Measurements from ENCODE around the gene CYTH4. TPM values are rescaled to one million over a fixed set of nuclear protein-coding genes. Genes with fewer than 3 reads are reported as not detected.

The CYTH4 gene
- total and polyA plus RNA-seq, 2 of the 8 experiments (the other 6 are each of a cell fraction or from before 2014, with no cell fraction given), result 0.09 TPM; not detected in 1

GRCh38 chr22:37337204-37337943 lies 55.1 kb downstream of the CYTH4 start:
- no peak overlapping the region for H3K4ac ChIP-seq (replicated peaks; ENCODE audit: insufficient read length, low read depth, low read length)
- H4K91ac ChIP-seq (replicated peaks; ENCODE audit: insufficient read length, low read length), result no peak overlapping the region
- no peaks in the 10 kb centered on the region for H4K20me1 ChIP-seq (replicated peaks in 1 of 2; ENCODE audit: control insufficient read depth in 1 of 2, insufficient read depth in 2 of 2, low read length in 2 of 2)
- H3K27me3 ChIP-seq (replicated peaks in 1 of 4; ENCODE audit: control insufficient read depth in 3 of 4, extremely low read depth in 1 of 4, insufficient read depth in 3 of 4, low read length in 3 of 4), result peaks cover 0 to 24% (median 13%) of the 10 kb centered on the region in 4 experiments; a peak in 5 of 7 replicates
- no peaks in the 10 kb centered on the region; the same call in 1 of the 2 replicates for H3K79me1 ChIP-seq (ENCODE audit: low read depth, low read length)
- peaks cover 0 to 23% (median 16%) of the 10 kb centered on the region in 4 experiments; a peak in 5 of 7 replicates for H3K4me1 ChIP-seq (replicated peaks in 1 of 4; ENCODE audit: control insufficient read depth in 3 of 4, insufficient read depth in 4 of 4, low read length in 3 of 4)
- no peaks in the 10 kb centered on the region for H3K79me2 ChIP-seq (ENCODE audit: control insufficient read depth in 1 of 2, insufficient read depth in 2 of 2, low read length in 2 of 2)
- H2AK5ac ChIP-seq (ENCODE audit: low read depth, low read length), result no peak overlapping the region
- H3K23ac ChIP-seq (ENCODE audit: insufficient read length), result no peak overlapping the region
- H3K14ac ChIP-seq (ENCODE audit: insufficient read length), result no peak overlapping the region
- H3K18ac ChIP-seq (ENCODE audit: extremely low read depth, low read length), result no peak overlapping the region
- H3K4me3 ChIP-seq (ENCODE audit: extremely low read depth in 1 of 4, insufficient read depth in 2 of 4, low read depth in 3 of 4, low read length in 4 of 4), result no peak overlapping the region
- TF ChIP-seq TEAD4 (IDR thresholded peaks at IDR 0.05; ENCODE audit: low read depth, low read length) (no peak), SRF (IDR thresholded peaks at IDR 0.05; ENCODE audit: low read depth, low read length) (no peak), RXRA (IDR thresholded peaks at IDR 0.05; ENCODE audit: insufficient read depth, low read depth, low read length) (no peak), CREB1 (IDR thresholded peaks at IDR 0.05) (no peak)
- H2AFZ ChIP-seq (ENCODE audit: low read length), result no peak overlapping the region
- no peak overlapping the region for H3K56ac ChIP-seq (replicated peaks; ENCODE audit: insufficient read length, low read depth, low read length)
- H2BK20ac ChIP-seq (ENCODE audit: low read length), result peak overlapping the region; percentile 48; the same call in 1 of the 2 replicates
- POLR2A ChIA-PET (ENCODE audit: partially characterized antibody), result no interaction called here
- FAIRE-seq (no peak), DNase-seq (ENCODE audit: low read depth in 1 of 2, low spot score in 2 of 2) (no peak)
- peak overlapping the region; percentile 43; the same call in 1 of the 2 replicates for H2BK12ac ChIP-seq (ENCODE audit: low read depth, low read length)
- no peak overlapping the region for H3K4me2 ChIP-seq (ENCODE audit: insufficient read depth in 1 of 2, low read depth in 2 of 2, low read length in 2 of 2)
- H3K27ac ChIP-seq (ENCODE audit: low read depth, low read length), result no peak overlapping the region
- H3K9me3 ChIP-seq (ENCODE audit: insufficient read depth in 2 of 2, low read depth in 1 of 2, low read length in 1 of 2), result no peaks in the 10 kb centered on the region
- H4K5ac ChIP-seq (ENCODE audit: insufficient read length, low read depth, low read length), result no peak overlapping the region
- no peak overlapping the region for H3K9ac ChIP-seq (replicated peaks in 1 of 4; ENCODE audit: extremely low read depth in 1 of 4, low read depth in 3 of 4, low read length in 3 of 4)
- H4K8ac ChIP-seq (ENCODE audit: extremely low read depth, insufficient read depth, low read length), result no peak overlapping the region
- H2BK120ac ChIP-seq (replicated peaks; ENCODE audit: low read depth, low read length), result no peak overlapping the region
- no peak overlapping the region for H2BK5ac ChIP-seq (ENCODE audit: low read depth, low read length)
- H3K23me2 ChIP-seq (ENCODE audit: low read depth, low read length), result peaks cover 9% of the 10 kb centered on the region; the same call in 1 of the 2 replicates
- 88% methylated on average over 8 of the region's 8 CpGs; no CpG with 5 or more reads in 1 of the 2 experiments for WGBS, 2 experiments (ENCODE audit: extremely low coverage in 1 of 2, insufficient coverage in 1 of 2, insufficient read length in 1 of 2, insufficient replicate concordance in 2 of 2, low coverage in 1 of 2, low lambda C conversion rate in 2 of 2, missing lambda C conversion rate in 1 of 2)
- H3K36me3 ChIP-seq (ENCODE audit: control insufficient read depth in 2 of 4, insufficient read depth in 4 of 4, low read length in 3 of 4), result no peaks in the 10 kb centered on the region
- CTCF ChIA-PET (ENCODE audit: partially characterized antibody), result interaction anchor here (0.6 to 1.4 kb wide), 7 partner anchors 17 to 100 kb away, joined by 3 to 4 read pairs (median 3); no protein-coding TSS in a partner anchor
- H2BK15ac ChIP-seq (ENCODE audit: low read length), result no peak overlapping the region

Data from H1 (cell line).